ENCODE data around the gene DAG1.

DAG1 gene

DNA sequence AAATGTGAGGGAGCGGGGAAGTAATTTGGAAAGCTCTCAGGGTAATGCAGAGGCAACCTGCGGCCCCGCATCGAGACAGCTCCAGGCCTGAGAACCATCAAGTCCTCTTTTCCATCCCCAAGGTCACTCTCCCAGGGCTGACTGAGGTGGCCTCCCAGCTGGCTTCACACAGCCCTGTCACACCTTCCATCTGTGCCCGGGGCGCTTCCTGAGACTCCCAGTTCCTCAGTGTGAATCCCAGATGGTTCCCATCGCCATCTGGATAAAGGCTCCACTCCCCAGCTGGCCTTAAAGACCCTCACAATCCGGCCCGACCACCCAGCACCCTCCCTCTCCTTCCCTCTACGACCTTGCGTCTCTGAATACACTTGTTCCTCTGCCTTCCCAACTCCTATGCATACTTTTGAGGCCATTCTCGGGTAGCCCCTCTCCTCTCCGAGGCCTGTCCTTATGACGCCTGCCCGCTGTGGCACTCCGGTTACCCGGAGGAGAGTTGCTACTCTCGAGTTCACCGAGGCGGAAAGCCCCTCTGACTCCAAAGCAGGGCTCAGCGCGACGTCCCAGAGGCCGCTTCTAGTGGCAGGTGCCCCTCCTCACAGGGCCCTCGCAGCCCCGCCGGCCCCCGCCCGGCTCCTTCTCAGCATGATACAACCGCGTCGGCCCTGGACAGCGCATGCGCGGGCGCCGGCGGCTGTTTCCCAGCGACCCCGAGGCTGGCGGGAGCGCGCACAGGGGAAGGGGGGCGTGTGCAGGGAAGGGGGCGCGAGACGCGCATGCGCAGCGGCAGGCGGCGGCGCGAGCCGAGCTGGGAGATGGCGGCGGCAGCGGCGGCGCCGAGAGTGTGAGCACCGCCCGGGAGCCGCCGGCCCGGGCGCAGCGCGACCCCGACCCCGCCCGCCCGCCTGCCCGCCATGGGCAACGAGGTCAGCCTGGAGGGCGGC is 83.9 kb downstream of the DAG1 start, which contains the start of gene BSN:
TSS of gene BSN (plus strand) at position 786 of the 941 bp plus-strand sequence. CDS start at position 912, 126 bp downstream.
- TF ChIP-seq CTCF (conservative IDR thresholded peaks at IDR 0.05; ENCODE audit: low read length), result no peak
- peak within 1 kb of the TSS; percentile 82 for H3K4me3 ChIP-seq (ENCODE audit: low read length)
- DNase-seq (ENCODE audit: low read depth), result peak; percentile 84

DNA sequence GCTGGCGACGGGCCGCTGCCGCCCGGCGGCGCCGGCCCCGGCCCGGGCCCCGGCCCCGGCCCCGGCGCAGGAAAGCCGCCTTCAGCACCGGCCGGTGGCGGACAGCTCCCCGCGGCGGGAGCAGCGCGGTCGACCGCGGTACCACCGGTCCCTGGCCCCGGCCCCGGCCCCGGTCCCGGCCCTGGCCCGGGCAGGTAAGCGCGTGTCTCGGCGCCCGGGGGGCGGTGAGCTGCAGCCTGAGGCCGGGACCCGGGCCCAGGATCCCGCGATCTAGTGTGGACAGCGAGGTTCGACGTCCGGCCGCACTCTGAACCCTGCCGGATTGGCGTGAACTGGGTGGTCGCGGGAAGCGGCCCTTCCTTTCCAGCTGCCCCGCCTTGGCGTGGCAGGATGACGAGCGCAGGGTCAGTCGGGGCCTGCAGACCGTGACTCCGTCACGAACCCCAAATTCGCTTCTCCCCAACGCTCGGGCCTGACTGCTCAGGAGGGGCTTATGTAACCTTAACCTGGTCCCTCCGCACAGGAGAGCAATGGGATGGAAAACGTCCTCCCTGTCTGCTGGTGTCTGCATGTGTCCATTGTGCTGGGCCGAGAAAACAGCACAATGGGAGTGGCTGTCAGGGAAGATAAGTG is 84.7 kb downstream of the DAG1 start:
- no peak for DNase-seq (ENCODE audit: low read depth)
- peak overlapping the region; percentile 29 for H3K4me3 ChIP-seq (ENCODE audit: low read length)
- TF ChIP-seq CTCF (conservative IDR thresholded peaks at IDR 0.05; ENCODE audit: low read length), result no peak

GRCh38 chr3:49556500-49557275 is 86.6 kb downstream of the DAG1 start:
- DNase-seq (ENCODE audit: low read depth), result no peak
- no peak for TF ChIP-seq CTCF (conservative IDR thresholded peaks at IDR 0.05; ENCODE audit: low read length)
- H3K4me3 ChIP-seq (ENCODE audit: low read length), result no peak overlapping the region

GRCh38 chr3:49563040-49563578 is 93.0 kb downstream of the DAG1 start:
- no peak overlapping the region for H3K4me3 ChIP-seq (ENCODE audit: low read length)
- no peak for DNase-seq (ENCODE audit: low read depth)
- no peak for TF ChIP-seq CTCF (conservative IDR thresholded peaks at IDR 0.05; ENCODE audit: low read length)

DNA sequence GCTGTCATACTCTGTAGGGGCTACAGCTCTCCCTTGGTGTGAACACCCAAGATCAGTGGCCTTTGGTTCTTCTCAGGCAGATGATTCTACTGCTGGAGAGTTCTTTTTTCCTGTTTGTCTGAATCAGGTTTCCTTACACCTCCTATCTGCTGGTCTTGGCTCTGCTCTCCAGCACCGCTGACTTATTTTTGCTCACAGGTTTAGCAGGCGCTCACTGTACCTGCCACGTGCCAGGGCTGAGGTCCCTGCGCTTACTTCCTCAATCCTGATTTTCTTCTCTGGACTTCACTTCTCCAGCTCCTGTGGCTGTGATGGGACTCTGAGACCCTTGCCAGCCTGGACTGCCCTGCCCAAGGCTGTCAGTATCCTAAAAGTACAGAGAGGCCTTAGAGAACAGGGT is 93.7 kb downstream of the DAG1 start:
- TF ChIP-seq CTCF (conservative IDR thresholded peaks at IDR 0.05; ENCODE audit: low read length), result no peak
- no peak overlapping the region for H3K4me3 ChIP-seq (ENCODE audit: low read length)
- DNase-seq (ENCODE audit: low read depth), result no peak

DNA sequence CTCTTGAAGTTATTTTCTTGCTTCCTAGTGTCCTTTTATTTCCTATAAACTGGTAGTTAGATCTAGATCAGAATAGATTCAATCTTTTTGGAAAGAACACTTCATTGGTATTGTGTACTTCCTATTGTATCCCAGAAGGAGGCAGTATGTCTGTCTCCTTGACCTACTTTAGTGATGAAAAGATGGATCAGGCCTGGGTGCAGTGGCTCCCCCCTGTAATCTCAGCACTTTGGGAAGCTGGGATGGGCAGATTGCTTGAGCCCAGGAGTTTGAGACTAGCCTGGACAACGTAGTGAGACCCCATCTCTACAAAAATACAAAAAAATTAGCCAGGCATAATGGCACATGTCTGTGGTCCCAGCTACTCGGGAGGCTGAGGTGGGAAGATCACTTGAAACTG is 96.2 kb downstream of the DAG1 start:
- peak; percentile 6 for DNase-seq (ENCODE audit: low read depth)
- H3K4me3 ChIP-seq (ENCODE audit: low read length), result no peak overlapping the region
- peak; percentile 46 for TF ChIP-seq CTCF (conservative IDR thresholded peaks at IDR 0.05; ENCODE audit: low read length)
